ENCODE data around the gene TSGA10IP. TPM values are rescaled to one million over a fixed set of nuclear protein-coding genes. Genes with fewer than 3 reads are reported as not detected.
A peak's percentile ranks its signal among the peaks of the same experiment; 100 is the strongest.

Gene TSGA10IP
- total RNA-seq, 1 experiment from 2014 or later: not detected

DNA sequence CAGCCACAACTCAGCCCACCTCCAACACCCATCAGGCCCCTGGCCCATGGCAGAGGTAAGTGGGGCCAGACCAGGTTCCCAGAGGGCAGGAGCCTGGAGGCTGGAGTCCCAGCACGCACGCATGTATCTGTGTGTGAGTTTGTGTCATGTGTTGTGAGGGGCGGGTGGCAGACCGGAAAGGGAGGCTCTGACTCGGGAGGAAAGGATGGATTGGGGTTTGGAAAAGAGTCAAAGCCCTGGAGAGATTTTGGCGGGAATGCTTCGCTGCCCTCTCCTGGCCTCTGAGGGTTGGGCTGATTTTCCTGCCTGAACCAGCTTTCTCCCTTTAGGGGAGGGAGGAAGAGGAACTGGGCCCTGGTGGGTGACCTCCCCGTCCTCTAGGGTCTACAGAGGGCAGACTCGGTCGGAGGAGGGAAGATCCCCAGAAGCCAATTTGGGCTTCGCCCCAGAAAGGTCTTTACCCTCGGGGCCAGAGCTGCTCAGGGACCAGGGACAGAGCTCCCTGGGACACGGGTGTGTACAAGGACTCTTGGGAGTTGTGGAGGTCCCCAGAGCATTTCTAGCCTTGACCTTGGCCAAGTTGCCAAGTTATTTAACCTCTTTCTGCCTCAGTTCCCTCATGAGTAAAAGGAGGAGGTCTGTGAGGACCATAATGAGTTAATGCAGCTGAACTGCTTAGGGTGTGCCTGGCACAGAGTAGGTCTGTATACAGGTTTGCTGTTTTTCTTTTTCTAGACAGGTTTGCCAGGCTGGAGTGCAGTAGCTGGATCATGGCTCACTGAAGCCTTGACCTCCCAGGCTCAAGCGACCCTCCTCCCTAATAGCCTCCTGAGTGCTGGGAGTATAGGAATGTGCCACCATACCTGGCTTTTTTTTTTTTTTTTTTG is 33.4 kb upstream of the TSGA10IP start:
- CTCF ChIA-PET: interaction anchor here (0.7 to 1.2 kb wide), 3 partner anchors 9 to 24 kb away, joined by 3 to 13 read pairs (median 4); partner anchors contain the start of gene FIBP
- Histone ChIP-seq H3F3A (ENCODE audit: insufficient read depth, low read depth) (peaks cover 66% of the 10 kb centered on the region), H3K4me2 (peak overlapping the region; percentile 63), H4K20me1 (ENCODE audit: insufficient read depth) (no peaks in the 10 kb centered on the region), H3K36me3 (ENCODE audit: low read depth) (no peaks in the 10 kb centered on the region), H3K4me1 (replicated peaks; ENCODE audit: insufficient read depth) (peaks cover 77% of the 10 kb centered on the region), H3K9me3 (ENCODE audit: insufficient read depth, low read depth) (no peaks in the 10 kb centered on the region), H3K4me3 (no peak overlapping the region), H3K27me3 (ENCODE audit: insufficient read depth, low read depth) (no peaks in the 10 kb centered on the region), H3K79me2 (ENCODE audit: low read depth) (peaks cover 11% of the 10 kb centered on the region), H2AFZ (peak overlapping the region; percentile 61; the same call in 1 of the 2 replicates), H3K27ac (peak overlapping the region; percentile 67), H3K9me2 (ENCODE audit: insufficient read depth) (no peaks in the 10 kb centered on the region)
- TF ChIP-seq EZH2 (IDR thresholded peaks at IDR 0.05; ENCODE audit: low read depth): no peak
- TF ChIP-seq, protein P1, sequence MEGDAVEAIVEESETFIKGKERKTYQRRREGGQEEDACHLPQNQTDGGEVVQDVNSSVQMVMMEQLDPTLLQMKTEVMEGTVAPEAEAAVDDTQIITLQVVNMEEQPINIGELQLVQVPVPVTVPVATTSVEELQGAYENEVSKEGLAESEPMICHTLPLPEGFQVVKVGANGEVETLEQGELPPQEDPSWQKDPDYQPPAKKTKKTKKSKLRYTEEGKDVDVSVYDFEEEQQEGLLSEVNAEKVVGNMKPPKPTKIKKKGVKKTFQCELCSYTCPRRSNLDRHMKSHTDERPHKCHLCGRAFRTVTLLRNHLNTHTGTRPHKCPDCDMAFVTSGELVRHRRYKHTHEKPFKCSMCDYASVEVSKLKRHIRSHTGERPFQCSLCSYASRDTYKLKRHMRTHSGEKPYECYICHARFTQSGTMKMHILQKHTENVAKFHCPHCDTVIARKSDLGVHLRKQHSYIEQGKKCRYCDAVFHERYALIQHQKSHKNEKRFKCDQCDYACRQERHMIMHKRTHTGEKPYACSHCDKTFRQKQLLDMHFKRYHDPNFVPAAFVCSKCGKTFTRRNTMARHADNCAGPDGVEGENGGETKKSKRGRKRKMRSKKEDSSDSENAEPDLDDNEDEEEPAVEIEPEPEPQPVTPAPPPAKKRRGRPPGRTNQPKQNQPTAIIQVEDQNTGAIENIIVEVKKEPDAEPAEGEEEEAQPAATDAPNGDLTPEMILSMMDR (conservative IDR thresholded peaks at IDR 0.05): no peak; the same call in 1 of the 2 replicates
- no TSS peak for BruUV-seq (replicated peaks)
- intact Hi-C loops (cut with micrococcal nuclease; ENCODE audit: unreplicated experiment): no loop called here
- POLR2A ChIA-PET (ENCODE audit: unreplicated experiment): interaction anchor here (0.5 to 1.1 kb wide), 6 partner anchors 9 to 305 kb away, joined by 3 to 6 read pairs (median 4); no protein-coding TSS in a partner anchor
- peak; percentile 63 to 70 for DNase-seq

DNA sequence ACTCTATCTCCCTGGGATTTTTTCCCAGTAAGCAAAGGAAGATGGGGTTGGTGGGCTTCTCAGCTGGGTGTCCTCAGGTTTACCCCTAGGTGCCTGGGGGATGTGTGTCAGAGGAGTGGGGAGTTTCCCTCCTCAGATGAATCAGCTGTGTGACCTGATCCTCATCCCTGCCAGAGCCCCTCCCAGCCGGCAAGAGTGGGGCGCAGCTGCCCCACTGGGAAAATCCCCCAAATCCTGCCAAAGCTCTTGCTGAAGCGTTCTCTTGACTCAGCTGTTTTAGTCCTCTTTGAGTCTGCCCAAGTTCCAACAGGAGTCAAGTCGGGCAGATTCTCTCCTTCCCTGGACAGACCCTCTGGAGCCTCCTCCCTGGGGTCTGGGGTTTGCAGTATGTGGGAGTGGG is 32.4 kb upstream of the TSGA10IP start:
- intact Hi-C loops (cut with micrococcal nuclease; ENCODE audit: unreplicated experiment): no loop called here
- no peaks in the 10 kb centered on the region for H3K9me2 ChIP-seq (ENCODE audit: insufficient read depth)
- BruUV-seq (replicated peaks): no TSS peak
- H3K4me1 ChIP-seq (replicated peaks; ENCODE audit: insufficient read depth): peaks cover 80% of the 10 kb centered on the region
- no peak overlapping the region for H3K4me3 ChIP-seq
- DNase-seq: peak in 1 of 2 experiments; percentile 48
- H3K79me2 ChIP-seq (ENCODE audit: low read depth): peaks cover 20% of the 10 kb centered on the region
- H3K36me3 ChIP-seq (ENCODE audit: low read depth): no peaks in the 10 kb centered on the region
- ChIA-PET CTCF (no interaction called here), POLR2A (ENCODE audit: unreplicated experiment) (interaction anchor here (0.5 to 0.9 kb wide), 5 partner anchors 10 to 56 kb away, joined by 3 to 10 read pairs (median 3); partner anchors contain the start of gene CCDC85B)
- no peaks in the 10 kb centered on the region for H3K9me3 ChIP-seq (ENCODE audit: insufficient read depth, low read depth)
- H3K27me3 ChIP-seq (ENCODE audit: insufficient read depth, low read depth): no peaks in the 10 kb centered on the region
- TF ChIP-seq, protein P1 (conservative IDR thresholded peaks at IDR 0.05): no peak
- TF ChIP-seq EZH2 (IDR thresholded peaks at IDR 0.05; ENCODE audit: low read depth): no peak
- peak overlapping the region; percentile 63 for H3K4me2 ChIP-seq
- H2AFZ ChIP-seq: no peak overlapping the region
- H3K27ac ChIP-seq: peak overlapping the region; percentile 67
- no peaks in the 10 kb centered on the region for H4K20me1 ChIP-seq (ENCODE audit: insufficient read depth)
- peaks cover 66% of the 10 kb centered on the region for H3F3A ChIP-seq (ENCODE audit: insufficient read depth, low read depth)

DNA sequence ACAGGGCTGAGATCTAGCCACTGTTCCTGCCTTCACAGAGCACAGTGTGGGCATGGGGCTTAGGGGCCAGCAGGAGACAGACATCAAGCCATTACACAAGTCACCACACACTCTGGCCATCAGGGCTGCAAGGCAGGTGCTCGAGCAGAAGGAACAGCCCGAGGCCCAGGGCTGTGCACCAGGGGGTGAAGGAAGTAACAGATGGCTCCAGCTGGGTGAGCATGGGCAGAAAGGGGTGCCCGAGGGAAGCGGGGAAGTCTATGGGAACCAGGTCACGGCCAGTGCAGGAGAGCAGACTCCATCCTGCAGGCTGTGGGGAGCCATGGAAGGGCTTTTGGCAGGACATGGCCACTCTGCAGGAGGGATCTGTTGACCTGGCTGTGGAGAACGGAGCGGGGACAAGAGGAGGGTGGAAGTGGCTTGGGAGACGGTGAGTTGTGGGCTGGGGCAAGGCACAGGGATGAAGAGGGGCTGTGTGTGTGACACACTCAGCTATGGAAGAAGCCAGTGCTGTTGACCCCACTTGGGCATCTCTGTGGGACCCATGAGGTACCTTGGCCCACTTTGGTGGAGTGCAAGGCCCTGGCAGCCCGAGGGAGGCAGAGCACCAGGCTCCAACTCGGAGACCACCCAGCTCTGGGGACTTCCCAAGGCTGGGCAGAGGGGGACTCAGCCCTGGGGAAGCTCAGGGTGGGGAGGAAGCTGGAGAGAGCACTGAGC is 30.0 kb upstream of the TSGA10IP start:
- Histone ChIP-seq H3K4me3 (peak overlapping the region; percentile 89; the same call in 1 of the 2 replicates), H3K27me3 (ENCODE audit: insufficient read depth, low read depth) (no peaks in the 10 kb centered on the region), H3K27ac (peak overlapping the region; percentile 90), H3F3A (ENCODE audit: insufficient read depth, low read depth) (peaks cover 57% of the 10 kb centered on the region), H3K36me3 (ENCODE audit: low read depth) (no peaks in the 10 kb centered on the region), H3K79me2 (ENCODE audit: low read depth) (peaks cover 36% of the 10 kb centered on the region), H2AFZ (no peak overlapping the region), H3K9me2 (ENCODE audit: insufficient read depth) (no peaks in the 10 kb centered on the region), H3K4me1 (replicated peaks; ENCODE audit: insufficient read depth) (peaks cover 77% of the 10 kb centered on the region), H3K4me2 (peak overlapping the region; percentile 90), H3K9me3 (ENCODE audit: insufficient read depth, low read depth) (no peaks in the 10 kb centered on the region), H4K20me1 (ENCODE audit: insufficient read depth) (no peaks in the 10 kb centered on the region)
- ChIA-PET CTCF (interaction anchor here (0.9 to 1.4 kb wide), 2 partner anchors 25 to 27 kb away, joined by 9 read pairs; partner anchors contain the start of gene FIBP), POLR2A (ENCODE audit: unreplicated experiment) (interaction anchor here (0.6 to 1.6 kb wide), 9 partner anchors 12 to 486 kb away, joined by 3 to 34 read pairs (median 6); partner anchors contain the start of genes CCDC85B, FIBP and FOSL1)
- peak in 1 of 2 experiments; percentile 71 for DNase-seq
- BruUV-seq (replicated peaks): no TSS peak
- TF ChIP-seq EZH2 (IDR thresholded peaks at IDR 0.05; ENCODE audit: low read depth): no peak
- TF ChIP-seq, protein P1 (conservative IDR thresholded peaks at IDR 0.05): no peak
- intact Hi-C loops (cut with micrococcal nuclease; ENCODE audit: unreplicated experiment): loop anchor here (1.0 to 5.0 kb wide), 2 partner anchors 12 to 358 kb away; partner anchors contain the start of gene LTBP3

Measured in PC-9 (cell line).